Caco-2 (cell line): Measurements from ENCODE around the gene GAPDH. TPM values are rescaled to one million over a fixed set of nuclear protein-coding genes. Genes with fewer than 3 reads are reported as not detected.
A peak's percentile ranks its signal among the peaks of the same experiment; 100 is the strongest.

ENCODE experiments used
- BruUV-seq: library from RNA; stranded (reverse); fragments of 400-500 nt; replicated peaks from 2 replicates; lab custom pipeline; 2021; lab: Mats Ljungman, UMichigan
- CTCF ChIA-PET: fragments of 300-600 bp; sonication (Branson Sonifier 250); formaldehyde crosslinking; loops from one replicate; lab custom pipeline; 2022; ENCODE audit warnings: antibody characterized with exemption; lab: Charles Lee
- POLR2A ChIA-PET: fragments of 300-600 bp; sonication (Branson Sonifier 250); formaldehyde crosslinking; loops from one replicate; lab custom pipeline; 2022; ENCODE audit warnings: antibody characterized with exemption; lab: Charles Lee
- DNase-seq, 2 experiments: peaks; one replicate each; pipeline versions ENCODE4 v3.0.0 to v3.0.0-alpha.2; 2020 to 2022
- H3K27me3 ChIP-seq: replicated peaks from 2 replicates; pipeline ENCODE4 v1.6.0; 2011; ENCODE audit warnings: low read length; ENCODE audit not compliant: control insufficient read depth, insufficient read depth
- H3K36me3 ChIP-seq: 2 replicates; pipeline ENCODE4 v1.5.1; 2011; ENCODE audit warnings: low read length; ENCODE audit not compliant: control insufficient read depth, insufficient read depth
- H3K4me1 ChIP-seq: fragments of 250-450 bp; sonication (Bioruptor Pico); 2 replicates; pipeline ENCODE4 v1.5.1; 2020; ENCODE audit warnings: mild to moderate bottlenecking
- H3K4me3 ChIP-seq: 2 replicates; pipeline ENCODE4 v1.5.1; 2011; ENCODE audit warnings: low read depth, mild to moderate bottlenecking, control low read depth, low read length
- H3K9me3 ChIP-seq: fragments of 250-450 bp; sonication (Bioruptor Pico); 2 replicates; pipeline ENCODE4 v1.5.1; 2020; ENCODE audit warnings: mild to moderate bottlenecking, moderate library complexity
- H3K27ac Mint-ChIP-seq: one replicate; pipeline ENCODE4 v1.8.0; 2022; ENCODE audit warnings: mixed read lengths; ENCODE audit not compliant: unreplicated experiment
- H3K27me3 Mint-ChIP-seq: one replicate; pipeline ENCODE4 v1.8.0; 2022; ENCODE audit warnings: mixed read lengths; ENCODE audit not compliant: insufficient read depth, unreplicated experiment
- H3K36me3 Mint-ChIP-seq: one replicate; pipeline ENCODE4 v1.8.0; 2022; ENCODE audit warnings: mild to moderate bottlenecking, mixed read lengths; ENCODE audit not compliant: insufficient read depth, unreplicated experiment
- H3K4me1 Mint-ChIP-seq: one replicate; pipeline ENCODE4 v1.8.0; 2022; ENCODE audit warnings: low read depth, mixed read lengths; ENCODE audit not compliant: unreplicated experiment
- H3K4me3 Mint-ChIP-seq: one replicate; pipeline ENCODE4 v1.8.0; 2022; ENCODE audit warnings: mild to moderate bottlenecking, moderate library complexity, mixed read lengths; ENCODE audit not compliant: unreplicated experiment
- H3K9me3 Mint-ChIP-seq: one replicate; pipeline ENCODE4 v1.8.0; 2022; ENCODE audit warnings: mixed read lengths; ENCODE audit not compliant: unreplicated experiment
- intact Hi-C: fragments of 100-400 bp; cut with micrococcal nuclease; formaldehyde crosslinking; loops from one replicate; pipeline ENCODE4 v1.10.0; 2022; ENCODE audit not compliant: unreplicated experiment
- total RNA-seq: library from RNA; stranded (reverse); gene quantifications from 2 replicates; pipeline ENCODE4 v1.2.3, GENCODE V29; 2022
- TF ChIP-seq, protein P1 (sequence below), 2 experiments: fragments of 200-600 bp in 1 of 2; IDR thresholded peaks; 1 replicate in 1 of 2; 2 replicates in 1 of 2; pipeline versions ENCODE4 v1.5.1 to v1.8.0; 2011 to 2022; ENCODE audit warnings: antibody characterized with exemption in 1 of 2, control low read depth in 1 of 2, inconsistent platforms in 1 of 2, low read depth in 1 of 2, low read length in 1 of 2, mild to moderate bottlenecking in 1 of 2, moderate library complexity in 1 of 2; ENCODE audit not compliant: insufficient read depth in 1 of 2, severe bottlenecking in 1 of 2, unreplicated experiment in 1 of 2

GAPDH gene
- total RNA-seq, 1 experiment from 2014 or later: 4,975 TPM

DNA sequence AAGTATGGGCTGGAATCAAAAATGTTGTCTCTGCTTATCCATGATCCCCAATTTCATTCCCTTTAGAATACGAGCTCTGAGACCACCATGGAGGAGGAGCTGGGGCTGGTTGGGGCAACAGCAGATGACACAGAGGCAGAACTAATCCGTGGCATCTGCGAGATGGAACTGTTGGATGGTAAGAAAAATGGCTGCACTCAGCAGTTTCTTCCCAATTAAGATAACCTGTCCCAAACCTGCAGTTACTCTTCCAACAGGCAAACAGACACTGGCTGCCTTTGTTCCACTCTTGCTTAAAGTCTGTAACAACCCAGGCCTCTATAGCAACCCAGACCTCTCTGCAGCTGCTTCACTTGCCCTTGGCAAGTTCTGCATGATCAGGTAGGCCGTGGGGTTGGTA, 6.6 kb upstream of the GAPDH start:
- POLR2A ChIA-PET: interaction anchor here (0.5 to 1.7 kb wide), 2 partner anchors 12 to 57 kb away, joined by 6 to 8 read pairs; no protein-coding TSS in a partner anchor
- Histone ChIP-seq H3K4me1 (peaks cover 45% of the 10 kb centered on the region), H3K36me3 (peaks cover 25% of the 10 kb centered on the region), H3K9me3 (no peaks in the 10 kb centered on the region), H3K27me3 (no peaks in the 10 kb centered on the region), H3K4me3 (no peak overlapping the region)
- Mint-ChIP-seq H3K9me3 (no peaks in the 10 kb centered on the region), H3K27me3 (no peaks in the 10 kb centered on the region), H3K36me3 (peaks cover 98% of the 10 kb centered on the region), H3K4me1 (peaks cover 48% of the 10 kb centered on the region), H3K4me3 (peak overlapping the region; percentile 45), H3K27ac (peak overlapping the region; percentile 89)
- intact Hi-C loops: no loop called here
- TF ChIP-seq, protein P1, sequence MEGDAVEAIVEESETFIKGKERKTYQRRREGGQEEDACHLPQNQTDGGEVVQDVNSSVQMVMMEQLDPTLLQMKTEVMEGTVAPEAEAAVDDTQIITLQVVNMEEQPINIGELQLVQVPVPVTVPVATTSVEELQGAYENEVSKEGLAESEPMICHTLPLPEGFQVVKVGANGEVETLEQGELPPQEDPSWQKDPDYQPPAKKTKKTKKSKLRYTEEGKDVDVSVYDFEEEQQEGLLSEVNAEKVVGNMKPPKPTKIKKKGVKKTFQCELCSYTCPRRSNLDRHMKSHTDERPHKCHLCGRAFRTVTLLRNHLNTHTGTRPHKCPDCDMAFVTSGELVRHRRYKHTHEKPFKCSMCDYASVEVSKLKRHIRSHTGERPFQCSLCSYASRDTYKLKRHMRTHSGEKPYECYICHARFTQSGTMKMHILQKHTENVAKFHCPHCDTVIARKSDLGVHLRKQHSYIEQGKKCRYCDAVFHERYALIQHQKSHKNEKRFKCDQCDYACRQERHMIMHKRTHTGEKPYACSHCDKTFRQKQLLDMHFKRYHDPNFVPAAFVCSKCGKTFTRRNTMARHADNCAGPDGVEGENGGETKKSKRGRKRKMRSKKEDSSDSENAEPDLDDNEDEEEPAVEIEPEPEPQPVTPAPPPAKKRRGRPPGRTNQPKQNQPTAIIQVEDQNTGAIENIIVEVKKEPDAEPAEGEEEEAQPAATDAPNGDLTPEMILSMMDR (IDR thresholded peaks at IDR 0.05; ENCODE audit: insufficient read depth in 1 of 2, low read depth in 1 of 2, low read length in 1 of 2, severe bottlenecking in 1 of 2, unreplicated experiment in 1 of 2): no peak
- no peak for DNase-seq
- CTCF ChIA-PET: no interaction called here
- BruUV-seq: no TSS peak

DNA sequence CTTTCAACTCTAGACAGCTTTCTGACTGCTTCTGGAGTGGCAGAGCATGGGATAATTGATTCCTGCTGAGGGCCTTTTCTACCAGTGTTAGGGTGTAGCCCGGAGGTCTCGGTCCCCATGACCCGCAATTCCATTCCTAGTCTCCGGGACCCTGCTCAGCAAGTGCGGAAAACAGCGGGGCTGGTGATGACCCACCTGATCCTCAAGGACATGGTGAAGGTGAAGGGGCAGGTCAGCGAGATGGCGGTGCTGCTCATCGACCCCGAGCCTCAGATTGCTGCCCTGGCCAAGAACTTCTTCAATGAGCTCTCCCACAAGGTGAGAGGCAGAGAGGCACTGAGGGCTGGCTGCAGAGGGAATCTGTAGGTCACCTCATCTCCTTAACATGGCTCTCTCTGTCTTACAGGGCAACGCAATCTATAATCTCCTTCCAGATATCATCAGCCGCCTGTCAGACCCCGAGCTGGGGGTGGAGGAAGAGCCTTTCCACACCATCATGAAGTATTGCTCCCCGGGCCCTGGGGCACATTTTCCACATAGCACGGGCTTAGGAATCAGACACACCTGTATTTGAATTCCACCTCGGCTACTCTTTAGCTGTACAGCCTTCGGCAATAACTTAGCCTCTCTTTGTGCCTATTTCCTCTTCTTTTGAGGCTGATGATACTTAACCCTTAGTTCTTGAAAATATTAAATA, 5.6 kb upstream of the GAPDH start:
- H3K4me3 Mint-ChIP-seq: peak overlapping the region; percentile 45
- TF ChIP-seq, protein P1 (IDR thresholded peaks at IDR 0.05; ENCODE audit: insufficient read depth in 1 of 2, low read depth in 1 of 2, low read length in 1 of 2, severe bottlenecking in 1 of 2, unreplicated experiment in 1 of 2): peak in 1 of 2 experiments; percentile 9
- POLR2A ChIA-PET: interaction anchor here (0.5 to 1.7 kb wide), 6 partner anchors 9 to 58 kb away, joined by 3 to 6 read pairs (median 6); partner anchors contain the start of gene NOP2

GRCh38 chr12:6529291-6529737, 5.0 kb upstream of the GAPDH start:
- TF ChIP-seq, protein P1 (IDR thresholded peaks at IDR 0.05; ENCODE audit: insufficient read depth in 1 of 2, low read depth in 1 of 2, low read length in 1 of 2, severe bottlenecking in 1 of 2, unreplicated experiment in 1 of 2): no peak
- no peak overlapping the region for H3K4me3 ChIP-seq
- POLR2A ChIA-PET: interaction anchor here (0.5 to 1.7 kb wide), 6 partner anchors 8 to 58 kb away, joined by 3 to 6 read pairs (median 6); partner anchors contain the start of gene NOP2

More for the DNA sequence above, 5.6 kb upstream of the GAPDH start:
- DNase-seq: peak; percentile 92
- Histone ChIP-seq H3K27me3 (no peaks in the 10 kb centered on the region), H3K9me3 (no peaks in the 10 kb centered on the region), H3K4me1 (peaks cover 47% of the 10 kb centered on the region), H3K4me3 (no peak overlapping the region), H3K36me3 (peaks cover 22% of the 10 kb centered on the region)
- Mint-ChIP-seq H3K9me3 (no peaks in the 10 kb centered on the region), H3K4me1 (peaks cover 50% of the 10 kb centered on the region), H3K36me3 (peaks cover 98% of the 10 kb centered on the region), H3K27ac (peak overlapping the region; percentile 89), H3K27me3 (no peaks in the 10 kb centered on the region)
- CTCF ChIA-PET: interaction anchor here (0.5 to 1.7 kb wide), 7 partner anchors 9 to 63 kb away, joined by 3 to 15 read pairs (median 5); no protein-coding TSS in a partner anchor
- intact Hi-C loops: no loop called here
- BruUV-seq: no TSS peak

More at GRCh38 chr12:6529291-6529737, 5.0 kb upstream of the GAPDH start:
- Mint-ChIP-seq H3K27me3 (no peaks in the 10 kb centered on the region), H3K4me1 (peaks cover 50% of the 10 kb centered on the region), H3K36me3 (peaks cover 98% of the 10 kb centered on the region), H3K27ac (peak overlapping the region; percentile 89), H3K9me3 (no peaks in the 10 kb centered on the region), H3K4me3 (peak overlapping the region; percentile 45)
- H3K9me3 ChIP-seq: no peaks in the 10 kb centered on the region
- H3K36me3 ChIP-seq: peaks cover 20% of the 10 kb centered on the region
- H3K27me3 ChIP-seq: no peaks in the 10 kb centered on the region
- CTCF ChIA-PET: interaction anchor here (0.5 to 1.7 kb wide), 7 partner anchors 9 to 64 kb away, joined by 3 to 15 read pairs (median 5); no protein-coding TSS in a partner anchor
- peaks cover 47% of the 10 kb centered on the region for H3K4me1 ChIP-seq
- peak; percentile 76 to 79 for DNase-seq
- intact Hi-C loops: no loop called here
- no TSS peak for BruUV-seq
